Transverse colon (tissue), 4 donors: ENCODE data around the gene CAMTA1. TPM values are rescaled to one million over a fixed set of nuclear protein-coding genes. Genes with fewer than 3 reads are reported as not detected.
A peak's percentile ranks its signal among the peaks of the same experiment; 100 is the strongest.

Source experiments
- DNase-seq: peaks from one replicate; pipeline ENCODE4 v3.0.0-alpha.2; 2019
- H3K27ac ChIP-seq, 4 donors: fragments of 200-600 bp; sonication (generic); 2 replicates each; pipeline ENCODE4 v1.5.1; 2016 to 2018; ENCODE audit warnings: inconsistent platforms in 4 of 4
- H3K27me3 ChIP-seq: fragments of 200-600 bp; sonication (generic); 2 replicates; pipeline ENCODE4 v1.5.1; 2017; ENCODE audit warnings: inconsistent platforms
- H3K36me3 ChIP-seq, 4 donors: fragments of 200-600 bp; sonication (generic); 2 replicates each; pipeline ENCODE4 v1.5.1; 2017 to 2019; ENCODE audit warnings: inconsistent platforms in 4 of 4
- H3K4me1 ChIP-seq, 4 donors: fragments of 200-600 bp; sonication (generic); 2 replicates each; pipeline ENCODE4 v1.5.1; 2017 to 2020; ENCODE audit warnings: inconsistent platforms in 4 of 4
- H3K4me3 ChIP-seq, 4 donors: fragments of 200-600 bp; sonication (generic); 1 replicate in 1 of 4; 2 replicates in 3 of 4; pipeline versions ENCODE4 v1.5.1 to v1.6.1; 2017 to 2019; ENCODE audit warnings: inconsistent platforms in 4 of 4
- H3K9me3 ChIP-seq, 2 donors: fragments of 200-600 bp; sonication (generic); 2 replicates each; pipeline ENCODE4 v1.5.1; 2017 to 2019; ENCODE audit warnings: inconsistent platforms in 2 of 2
- EP300 ChIP-seq: sonication (generic); formaldehyde crosslinking; IDR thresholded peaks from one replicate; pipeline ENCODE4 v1.6.1; 2017; ENCODE audit warnings: antibody characterized with exemption, low read depth
- POLR2A ChIP-seq: fragments of 450-650 bp; IDR thresholded peaks from one replicate; pipeline ENCODE4 v1.6.1; 2016; ENCODE audit warnings: antibody characterized with exemption, mild to moderate bottlenecking, moderate library complexity
- POLR2AphosphoS5 ChIP-seq, 3 donors: sonication (generic); formaldehyde crosslinking; IDR thresholded peaks; one replicate each; pipeline ENCODE4 v1.6.1; 2016; ENCODE audit warnings: antibody characterized with exemption in 3 of 3
- WGBS, 2 donors: methylation state at CpG; one replicate each; pipeline ENCODE4 v1.1.5; 2018; ENCODE audit warnings: low coverage in 1 of 2; 5-methylcytosine and 5-hydroxymethylcytosine counted together
- in situ Hi-C, 4 donors: fragments of 200-750 bp; cut with MboI; loops; one replicate each; pipeline versions ENCODE4 v1.15.0 to v1.15.1; 2017; ENCODE audit warnings: low sequenced_read_pairs in 3 of 4, low pct_ligation_motif_present in 1 of 4, low pct_unique_long_range_greater_than_20kb in 1 of 4
- intact Hi-C: fragments of 100-400 bp; cut with DNase I; formaldehyde crosslinking; loops from one replicate; pipeline ENCODE4 v1.15.1; 2023; ENCODE audit warnings: low total_unique reads
- total RNA-seq, 4 donors: library from RNA; depleted of rRNA; stranded (reverse); fragments of >200 nt; gene quantifications; one replicate each; pipeline ENCODE4 v1.1.0, GENCODE V29; 2016
- TF ChIP-seq, protein P1 (sequence below), 5 experiments: fragments of 200-600 bp in 3 of 5; fragments of 450-650 bp in 2 of 5; sonication (generic) in 3 of 5; IDR thresholded peaks; 1 replicate in 2 of 5; 2 replicates in 3 of 5; pipeline ENCODE4 v1.5.1; 2016 to 2017; ENCODE audit warnings: antibody characterized with exemption in 5 of 5, inconsistent platforms in 3 of 5, mild to moderate bottlenecking in 2 of 5, moderate library complexity in 1 of 5

Gene CAMTA1
- total RNA-seq, 4 donors from 2014 or later: 93.8 to 268 (median 130) TPM

- H3K27ac ChIP-seq: peak overlapping the region in 1 of 4 donors; percentile 21
Observed at GRCh38 chr1:7678491-7679158, 893.4 kb downstream of the CAMTA1 start.

DNA sequence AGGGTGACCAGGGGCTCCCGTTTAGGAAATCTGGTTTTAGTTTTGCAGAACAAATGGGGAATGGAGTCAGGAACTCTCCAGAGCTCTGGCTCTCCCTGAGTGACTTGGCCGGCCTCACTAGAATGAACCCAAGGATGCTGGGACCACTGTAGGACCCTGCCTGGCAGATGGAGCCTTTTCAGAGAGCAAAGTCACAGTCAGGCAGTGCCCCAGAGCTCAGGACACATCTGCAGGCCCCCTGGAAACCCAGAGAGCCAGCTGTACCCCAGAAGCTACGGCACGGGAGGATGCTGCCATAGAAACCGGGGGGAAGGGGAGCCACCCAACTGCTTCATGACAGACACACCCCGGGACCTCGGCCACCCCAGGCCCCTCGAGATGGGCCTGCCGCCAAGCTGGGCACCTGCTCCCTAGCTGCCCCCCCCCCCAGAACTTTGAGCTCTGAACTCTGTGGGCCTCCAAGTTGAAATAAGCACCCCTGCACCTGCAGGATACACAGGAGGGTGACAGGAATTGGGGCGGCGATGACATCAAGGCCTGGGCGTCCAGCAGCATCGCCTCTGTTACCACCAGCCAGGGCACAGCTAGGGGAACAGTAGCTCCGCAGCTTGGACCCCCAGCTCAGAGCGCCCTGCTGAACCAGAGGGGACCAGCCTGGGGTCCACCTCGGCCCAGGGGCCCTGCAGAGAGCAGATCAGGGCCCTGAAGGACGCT is 894.1 kb downstream of the CAMTA1 start:
- no peaks in the 10 kb centered on the region for H3K27me3 ChIP-seq
- DNase-seq: no peak
- in situ Hi-C loops: loop anchor here in 2 of 4 donors (10.0 kb wide), 2 partner anchors 65 to 225 kb away; no protein-coding TSS in a partner anchor
- intact Hi-C loops: no loop called here
- H3K4me1 ChIP-seq: peaks cover 6 to 21% (median 17%) of the 10 kb centered on the region in 4 donors
- WGBS, 2 donors: 73% methylated on average over 15 of the region's 17 CpGs; no CpG with 5 or more reads in 1 of the 2 donors
- peak overlapping the region in 1 of 4 donors; percentile 60 for H3K4me3 ChIP-seq
- peak overlapping the region in 3 of 4 donors; percentile 66 to 73 (median 69) for H3K27ac ChIP-seq
- TF ChIP-seq POLR2AphosphoS5 (IDR thresholded peaks at IDR 0.05) (no peak), EP300 (no peak), POLR2A (no peak)
- TF ChIP-seq, protein P1, sequence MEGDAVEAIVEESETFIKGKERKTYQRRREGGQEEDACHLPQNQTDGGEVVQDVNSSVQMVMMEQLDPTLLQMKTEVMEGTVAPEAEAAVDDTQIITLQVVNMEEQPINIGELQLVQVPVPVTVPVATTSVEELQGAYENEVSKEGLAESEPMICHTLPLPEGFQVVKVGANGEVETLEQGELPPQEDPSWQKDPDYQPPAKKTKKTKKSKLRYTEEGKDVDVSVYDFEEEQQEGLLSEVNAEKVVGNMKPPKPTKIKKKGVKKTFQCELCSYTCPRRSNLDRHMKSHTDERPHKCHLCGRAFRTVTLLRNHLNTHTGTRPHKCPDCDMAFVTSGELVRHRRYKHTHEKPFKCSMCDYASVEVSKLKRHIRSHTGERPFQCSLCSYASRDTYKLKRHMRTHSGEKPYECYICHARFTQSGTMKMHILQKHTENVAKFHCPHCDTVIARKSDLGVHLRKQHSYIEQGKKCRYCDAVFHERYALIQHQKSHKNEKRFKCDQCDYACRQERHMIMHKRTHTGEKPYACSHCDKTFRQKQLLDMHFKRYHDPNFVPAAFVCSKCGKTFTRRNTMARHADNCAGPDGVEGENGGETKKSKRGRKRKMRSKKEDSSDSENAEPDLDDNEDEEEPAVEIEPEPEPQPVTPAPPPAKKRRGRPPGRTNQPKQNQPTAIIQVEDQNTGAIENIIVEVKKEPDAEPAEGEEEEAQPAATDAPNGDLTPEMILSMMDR (IDR thresholded peaks at IDR 0.05): no peak
- no peaks in the 10 kb centered on the region for H3K9me3 ChIP-seq
- no peaks in the 10 kb centered on the region for H3K36me3 ChIP-seq

More at GRCh38 chr1:7678491-7679158, 893.4 kb downstream of the CAMTA1 start:
- Histone ChIP-seq H3K4me3 (no peak overlapping the region), H3K36me3 (no peaks in the 10 kb centered on the region), H3K27me3 (no peaks in the 10 kb centered on the region), H3K4me1 (peaks cover 6 to 21% (median 17%) of the 10 kb centered on the region in 4 donors), H3K9me3 (no peaks in the 10 kb centered on the region)
- in situ Hi-C loops: loop anchor here in 2 of 4 donors (10.0 kb wide), 2 partner anchors 66 to 226 kb away; no protein-coding TSS in a partner anchor
- DNase-seq: peak; percentile 51
- intact Hi-C loops: no loop called here
- WGBS, 2 donors: 58% methylated on average over 9 of the region's 9 CpGs; no CpG with 5 or more reads in 1 of the 2 donors
- TF ChIP-seq, protein P1 (IDR thresholded peaks at IDR 0.05): no peak
- TF ChIP-seq POLR2AphosphoS5 (IDR thresholded peaks at IDR 0.05) (no peak), POLR2A (no peak), EP300 (no peak)

GRCh38 chr1:7679873-7680206 is 894.6 kb downstream of the CAMTA1 start:
- peak overlapping the region; percentile 28 to 73 (median 68) for H3K27ac ChIP-seq
- H3K9me3 ChIP-seq: no peaks in the 10 kb centered on the region
- no peaks in the 10 kb centered on the region for H3K36me3 ChIP-seq
- peak overlapping the region; percentile 51 to 85 (median 66) for H3K4me3 ChIP-seq
- WGBS, 2 donors: 27% methylated on average over 2 of the region's 14 CpGs; no CpG with 5 or more reads in 1 of the 2 donors
- TF ChIP-seq, protein P1 (IDR thresholded peaks at IDR 0.05): no peak
- TF ChIP-seq POLR2AphosphoS5 (IDR thresholded peaks at IDR 0.05): no peak
- no peak for TF ChIP-seq EP300
- TF ChIP-seq POLR2A: no peak
- no peak for DNase-seq
- H3K27me3 ChIP-seq: no peaks in the 10 kb centered on the region
- intact Hi-C loops (no loop called here), in situ Hi-C loops (loop anchor here in 2 of 4 donors (10.0 kb wide), 2 partner anchors 65 to 225 kb away; no protein-coding TSS in a partner anchor)
- peaks cover 6 to 21% (median 17%) of the 10 kb centered on the region in 4 donors for H3K4me1 ChIP-seq
